Spleen (tissue), 7 donors: ENCODE data around the gene STARD13.

ENCODE experiments used
- POLR2A ChIP-seq, 3 donors: fragments of 450-650 bp; IDR thresholded peaks; one replicate each; pipeline ENCODE4 v1.5.1; 2017; ENCODE audit warnings: antibody characterized with exemption in 3 of 3, mild to moderate bottlenecking in 1 of 3
- POLR2AphosphoS5 ChIP-seq, 3 donors: sonication (generic); formaldehyde crosslinking; IDR thresholded peaks; one replicate each; pipeline ENCODE4 v1.5.1; 2017; ENCODE audit warnings: antibody characterized with exemption in 3 of 3
- TF ChIP-seq, protein P1 (sequence below), 11 experiments: fragments of 200-600 bp in 7 of 11; fragments of 450-650 bp in 4 of 11; sonication (generic) in 4 of 11; IDR thresholded peaks in 8 of 11; conservative IDR thresholded peaks in 3 of 11; 1 replicate in 7 of 11; 2 replicates in 4 of 11; pipeline versions ENCODE4 v1.4.0 to v1.8.0; 2016 to 2021; ENCODE audit warnings: antibody characterized with exemption in 11 of 11, inconsistent platforms in 4 of 11, mild to moderate bottlenecking in 1 of 11
- donor health status: DM: no; HTN: no; CAD: no; lungs with moderate emphysema.
- donor health status: DM: no; HTN: no; CAD: no.
- donor health status: DM: no; HTN: no; CAD: no.

- TF ChIP-seq, protein P1, sequence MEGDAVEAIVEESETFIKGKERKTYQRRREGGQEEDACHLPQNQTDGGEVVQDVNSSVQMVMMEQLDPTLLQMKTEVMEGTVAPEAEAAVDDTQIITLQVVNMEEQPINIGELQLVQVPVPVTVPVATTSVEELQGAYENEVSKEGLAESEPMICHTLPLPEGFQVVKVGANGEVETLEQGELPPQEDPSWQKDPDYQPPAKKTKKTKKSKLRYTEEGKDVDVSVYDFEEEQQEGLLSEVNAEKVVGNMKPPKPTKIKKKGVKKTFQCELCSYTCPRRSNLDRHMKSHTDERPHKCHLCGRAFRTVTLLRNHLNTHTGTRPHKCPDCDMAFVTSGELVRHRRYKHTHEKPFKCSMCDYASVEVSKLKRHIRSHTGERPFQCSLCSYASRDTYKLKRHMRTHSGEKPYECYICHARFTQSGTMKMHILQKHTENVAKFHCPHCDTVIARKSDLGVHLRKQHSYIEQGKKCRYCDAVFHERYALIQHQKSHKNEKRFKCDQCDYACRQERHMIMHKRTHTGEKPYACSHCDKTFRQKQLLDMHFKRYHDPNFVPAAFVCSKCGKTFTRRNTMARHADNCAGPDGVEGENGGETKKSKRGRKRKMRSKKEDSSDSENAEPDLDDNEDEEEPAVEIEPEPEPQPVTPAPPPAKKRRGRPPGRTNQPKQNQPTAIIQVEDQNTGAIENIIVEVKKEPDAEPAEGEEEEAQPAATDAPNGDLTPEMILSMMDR (IDR thresholded peaks at IDR 0.05 in 8 of 11, conservative IDR thresholded peaks at IDR 0.05 in 3 of 11) = peak in 5 of 11 experiments; percentile 8 to 21 (median 16)
- no peak for TF ChIP-seq POLR2A (IDR thresholded peaks at IDR 0.05)
- no peak for TF ChIP-seq POLR2AphosphoS5 (IDR thresholded peaks at IDR 0.05)
Observed at GRCh38 chr13:33312150-33312860, 26.8 kb upstream of the STARD13 start.
